Stimulated activated CD4-positive, alpha-beta T cell treated with anti-CD3 and anti-CD28 coated beads, Interleukin-1b, Interleukin-23, amount 100 ng/mL, for 48 hours (primary cell): ENCODE measurements around the gene MALAT1.
"Not testable (repeated sequence)": the region's sequence is repeated elsewhere in the genome, so short reads cannot be mapped to it uniquely, and the experiment has no call there.

Experiments used
- DNase-seq: peaks from one replicate; pipeline ENCODE4 v3.0.0-alpha.2; 2020

The MALAT1 gene

DNA sequence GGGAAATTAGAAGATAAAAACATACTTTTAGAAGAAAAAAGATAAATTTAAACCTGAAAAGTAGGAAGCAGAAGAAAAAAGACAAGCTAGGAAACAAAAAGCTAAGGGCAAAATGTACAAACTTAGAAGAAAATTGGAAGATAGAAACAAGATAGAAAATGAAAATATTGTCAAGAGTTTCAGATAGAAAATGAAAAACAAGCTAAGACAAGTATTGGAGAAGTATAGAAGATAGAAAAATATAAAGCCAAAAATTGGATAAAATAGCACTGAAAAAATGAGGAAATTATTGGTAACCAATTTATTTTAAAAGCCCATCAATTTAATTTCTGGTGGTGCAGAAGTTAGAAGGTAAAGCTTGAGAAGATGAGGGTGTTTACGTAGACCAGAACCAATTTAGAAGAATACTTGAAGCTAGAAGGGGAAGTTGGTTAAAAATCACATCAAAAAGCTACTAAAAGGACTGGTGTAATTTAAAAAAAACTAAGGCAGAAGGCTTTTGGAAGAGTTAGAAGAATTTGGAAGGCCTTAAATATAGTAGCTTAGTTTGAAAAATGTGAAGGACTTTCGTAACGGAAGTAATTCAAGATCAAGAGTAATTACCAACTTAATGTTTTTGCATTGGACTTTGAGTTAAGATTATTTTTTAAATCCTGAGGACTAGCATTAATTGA lies 1.0 kb downstream of the MALAT1 start:
- DNase-seq, result no peak

DNA sequence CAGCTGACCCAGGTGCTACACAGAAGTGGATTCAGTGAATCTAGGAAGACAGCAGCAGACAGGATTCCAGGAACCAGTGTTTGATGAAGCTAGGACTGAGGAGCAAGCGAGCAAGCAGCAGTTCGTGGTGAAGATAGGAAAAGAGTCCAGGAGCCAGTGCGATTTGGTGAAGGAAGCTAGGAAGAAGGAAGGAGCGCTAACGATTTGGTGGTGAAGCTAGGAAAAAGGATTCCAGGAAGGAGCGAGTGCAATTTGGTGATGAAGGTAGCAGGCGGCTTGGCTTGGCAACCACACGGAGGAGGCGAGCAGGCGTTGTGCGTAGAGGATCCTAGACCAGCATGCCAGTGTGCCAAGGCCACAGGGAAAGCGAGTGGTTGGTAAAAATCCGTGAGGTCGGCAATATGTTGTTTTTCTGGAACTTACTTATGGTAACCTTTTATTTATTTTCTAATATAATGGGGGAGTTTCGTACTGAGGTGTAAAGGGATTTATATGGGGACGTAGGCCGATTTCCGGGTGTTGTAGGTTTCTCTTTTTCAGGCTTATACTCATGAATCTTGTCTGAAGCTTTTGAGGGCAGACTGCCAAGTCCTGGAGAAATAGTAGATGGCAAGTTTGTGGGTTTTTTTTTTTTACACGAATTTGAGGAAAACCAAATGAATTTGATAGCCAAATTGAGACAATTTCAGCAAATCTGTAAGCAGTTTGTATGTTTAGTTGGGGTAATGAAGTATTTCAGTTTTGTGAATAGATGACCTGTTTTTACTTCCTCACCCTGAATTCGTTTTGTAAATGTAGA lies 1.7 kb downstream of the MALAT1 start:
- DNase-seq, result no peak

DNA sequence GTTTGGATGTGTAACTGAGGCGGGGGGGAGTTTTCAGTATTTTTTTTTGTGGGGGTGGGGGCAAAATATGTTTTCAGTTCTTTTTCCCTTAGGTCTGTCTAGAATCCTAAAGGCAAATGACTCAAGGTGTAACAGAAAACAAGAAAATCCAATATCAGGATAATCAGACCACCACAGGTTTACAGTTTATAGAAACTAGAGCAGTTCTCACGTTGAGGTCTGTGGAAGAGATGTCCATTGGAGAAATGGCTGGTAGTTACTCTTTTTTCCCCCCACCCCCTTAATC lies 2.3 kb downstream of the MALAT1 start:
- DNase-seq, result no peak

DNA sequence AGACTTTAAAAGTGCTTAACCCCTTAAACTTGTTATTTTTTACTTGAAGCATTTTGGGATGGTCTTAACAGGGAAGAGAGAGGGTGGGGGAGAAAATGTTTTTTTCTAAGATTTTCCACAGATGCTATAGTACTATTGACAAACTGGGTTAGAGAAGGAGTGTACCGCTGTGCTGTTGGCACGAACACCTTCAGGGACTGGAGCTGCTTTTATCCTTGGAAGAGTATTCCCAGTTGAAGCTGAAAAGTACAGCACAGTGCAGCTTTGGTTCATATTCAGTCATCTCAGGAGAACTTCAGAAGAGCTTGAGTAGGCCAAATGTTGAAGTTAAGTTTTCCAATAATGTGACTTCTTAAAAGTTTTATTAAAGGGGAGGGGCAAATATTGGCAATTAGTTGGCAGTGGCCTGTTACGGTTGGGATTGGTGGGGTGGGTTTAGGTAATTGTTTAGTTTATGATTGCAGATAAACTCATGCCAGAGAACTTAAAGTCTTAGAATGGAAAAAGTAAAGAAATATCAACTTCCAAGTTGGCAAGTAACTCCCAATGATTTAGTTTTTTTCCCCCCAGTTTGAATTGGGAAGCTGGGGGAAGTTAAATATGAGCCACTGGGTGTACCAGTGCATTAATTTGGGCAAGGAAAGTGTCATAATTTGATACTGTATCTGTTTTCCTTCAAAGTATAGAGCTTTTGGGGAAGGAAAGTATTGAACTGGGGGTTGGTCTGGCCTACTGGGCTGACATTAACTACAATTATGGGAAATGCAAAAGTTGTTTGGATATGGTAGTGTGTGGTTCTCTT lies 2.8 kb downstream of the MALAT1 start:
- DNase-seq, result no peak

DNA sequence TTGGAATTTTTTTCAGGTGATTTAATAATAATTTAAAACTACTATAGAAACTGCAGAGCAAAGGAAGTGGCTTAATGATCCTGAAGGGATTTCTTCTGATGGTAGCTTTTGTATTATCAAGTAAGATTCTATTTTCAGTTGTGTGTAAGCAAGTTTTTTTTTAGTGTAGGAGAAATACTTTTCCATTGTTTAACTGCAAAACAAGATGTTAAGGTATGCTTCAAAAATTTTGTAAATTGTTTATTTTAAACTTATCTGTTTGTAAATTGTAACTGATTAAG lies 3.4 kb downstream of the MALAT1 start:
- no peak for DNase-seq

DNA sequence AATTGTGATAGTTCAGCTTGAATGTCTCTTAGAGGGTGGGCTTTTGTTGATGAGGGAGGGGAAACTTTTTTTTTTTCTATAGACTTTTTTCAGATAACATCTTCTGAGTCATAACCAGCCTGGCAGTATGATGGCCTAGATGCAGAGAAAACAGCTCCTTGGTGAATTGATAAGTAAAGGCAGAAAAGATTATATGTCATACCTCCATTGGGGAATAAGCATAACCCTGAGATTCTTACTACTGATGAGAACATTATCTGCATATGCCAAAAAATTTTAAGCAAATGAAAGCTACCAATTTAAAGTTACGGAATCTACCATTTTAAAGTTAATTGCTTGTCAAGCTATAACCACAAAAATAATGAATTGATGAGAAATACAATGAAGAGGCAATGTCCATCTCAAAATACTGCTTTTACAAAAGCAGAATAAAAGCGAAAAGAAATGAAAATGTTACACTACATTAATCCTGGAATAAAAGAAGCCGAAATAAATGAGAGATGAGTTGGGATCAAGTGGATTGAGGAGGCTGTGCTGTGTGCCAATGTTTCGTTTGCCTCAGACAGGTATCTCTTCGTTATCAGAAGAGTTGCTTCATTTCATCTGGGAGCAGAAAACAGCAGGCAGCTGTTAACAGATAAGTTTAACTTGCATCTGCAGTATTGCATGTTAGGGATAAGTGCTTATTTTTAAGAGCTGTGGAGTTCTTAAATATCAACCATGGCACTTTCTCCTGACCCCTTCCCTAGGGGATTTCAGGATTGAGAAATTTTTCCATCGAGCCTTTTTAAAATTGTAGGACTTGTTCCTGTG lies 3.9 kb downstream of the MALAT1 start:
- DNase-seq, result no peak

DNA sequence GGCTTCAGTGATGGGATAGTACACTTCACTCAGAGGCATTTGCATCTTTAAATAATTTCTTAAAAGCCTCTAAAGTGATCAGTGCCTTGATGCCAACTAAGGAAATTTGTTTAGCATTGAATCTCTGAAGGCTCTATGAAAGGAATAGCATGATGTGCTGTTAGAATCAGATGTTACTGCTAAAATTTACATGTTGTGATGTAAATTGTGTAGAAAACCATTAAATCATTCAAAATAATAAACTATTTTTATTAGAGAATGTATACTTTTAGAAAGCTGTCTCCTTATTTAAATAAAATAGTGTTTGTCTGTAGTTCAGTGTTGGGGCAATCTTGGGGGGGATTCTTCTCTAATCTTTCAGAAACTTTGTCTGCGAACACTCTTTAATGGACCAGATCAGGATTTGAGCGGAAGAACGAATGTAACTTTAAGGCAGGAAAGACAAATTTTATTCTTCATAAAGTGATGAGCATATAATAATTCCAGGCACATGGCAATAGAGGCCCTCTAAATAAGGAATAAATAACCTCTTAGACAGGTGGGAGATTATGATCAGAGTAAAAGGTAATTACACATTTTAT lies 4.6 kb downstream of the MALAT1 start:
- DNase-seq, result no peak

DNA sequence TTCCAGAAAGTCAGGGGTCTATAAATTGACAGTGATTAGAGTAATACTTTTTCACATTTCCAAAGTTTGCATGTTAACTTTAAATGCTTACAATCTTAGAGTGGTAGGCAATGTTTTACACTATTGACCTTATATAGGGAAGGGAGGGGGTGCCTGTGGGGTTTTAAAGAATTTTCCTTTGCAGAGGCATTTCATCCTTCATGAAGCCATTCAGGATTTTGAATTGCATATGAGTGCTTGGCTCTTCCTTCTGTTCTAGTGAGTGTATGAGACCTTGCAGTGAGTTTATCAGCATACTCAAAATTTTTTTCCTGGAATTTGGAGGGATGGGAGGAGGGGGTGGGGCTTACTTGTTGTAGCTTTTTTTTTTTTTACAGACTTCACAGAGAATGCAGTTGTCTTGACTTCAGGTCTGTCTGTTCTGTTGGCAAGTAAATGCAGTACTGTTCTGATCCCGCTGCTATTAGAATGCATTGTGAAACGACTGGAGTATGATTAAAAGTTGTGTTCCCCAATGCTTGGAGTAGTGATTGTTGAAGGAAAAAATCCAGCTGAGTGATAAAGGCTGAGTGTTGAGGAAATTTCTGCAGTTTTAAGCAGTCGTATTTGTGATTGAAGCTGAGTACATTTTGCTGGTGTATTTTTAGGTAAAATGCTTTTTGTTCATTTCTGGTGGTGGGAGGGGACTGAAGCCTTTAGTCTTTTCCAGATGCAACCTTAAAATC lies 5.3 kb downstream of the MALAT1 start:
- DNase-seq, result no peak

DNA sequence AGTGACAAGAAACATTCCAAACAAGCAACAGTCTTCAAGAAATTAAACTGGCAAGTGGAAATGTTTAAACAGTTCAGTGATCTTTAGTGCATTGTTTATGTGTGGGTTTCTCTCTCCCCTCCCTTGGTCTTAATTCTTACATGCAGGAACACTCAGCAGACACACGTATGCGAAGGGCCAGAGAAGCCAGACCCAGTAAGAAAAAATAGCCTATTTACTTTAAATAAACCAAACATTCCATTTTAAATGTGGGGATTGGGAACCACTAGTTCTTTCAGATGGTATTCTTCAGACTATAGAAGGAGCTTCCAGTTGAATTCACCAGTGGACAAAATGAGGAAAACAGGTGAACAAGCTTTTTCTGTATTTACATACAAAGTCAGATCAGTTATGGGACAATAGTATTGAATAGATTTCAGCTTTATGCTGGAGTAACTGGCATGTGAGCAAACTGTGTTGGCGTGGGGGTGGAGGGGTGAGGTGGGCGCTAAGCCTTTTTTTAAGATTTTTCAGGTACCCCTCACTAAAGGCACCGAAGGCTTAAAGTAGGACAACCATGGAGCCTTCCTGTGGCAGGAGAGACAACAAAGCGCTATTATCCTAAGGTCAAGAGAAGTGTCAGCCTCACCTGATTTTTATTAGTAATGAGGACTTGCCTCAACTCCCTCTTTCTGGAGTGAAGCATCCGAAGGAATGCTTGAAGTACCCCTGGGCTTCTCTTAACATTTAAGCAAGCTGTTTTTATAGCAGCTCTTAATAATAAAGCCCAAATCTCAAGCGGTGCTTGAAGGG lies 6.0 kb downstream of the MALAT1 start:
- no peak for DNase-seq

DNA sequence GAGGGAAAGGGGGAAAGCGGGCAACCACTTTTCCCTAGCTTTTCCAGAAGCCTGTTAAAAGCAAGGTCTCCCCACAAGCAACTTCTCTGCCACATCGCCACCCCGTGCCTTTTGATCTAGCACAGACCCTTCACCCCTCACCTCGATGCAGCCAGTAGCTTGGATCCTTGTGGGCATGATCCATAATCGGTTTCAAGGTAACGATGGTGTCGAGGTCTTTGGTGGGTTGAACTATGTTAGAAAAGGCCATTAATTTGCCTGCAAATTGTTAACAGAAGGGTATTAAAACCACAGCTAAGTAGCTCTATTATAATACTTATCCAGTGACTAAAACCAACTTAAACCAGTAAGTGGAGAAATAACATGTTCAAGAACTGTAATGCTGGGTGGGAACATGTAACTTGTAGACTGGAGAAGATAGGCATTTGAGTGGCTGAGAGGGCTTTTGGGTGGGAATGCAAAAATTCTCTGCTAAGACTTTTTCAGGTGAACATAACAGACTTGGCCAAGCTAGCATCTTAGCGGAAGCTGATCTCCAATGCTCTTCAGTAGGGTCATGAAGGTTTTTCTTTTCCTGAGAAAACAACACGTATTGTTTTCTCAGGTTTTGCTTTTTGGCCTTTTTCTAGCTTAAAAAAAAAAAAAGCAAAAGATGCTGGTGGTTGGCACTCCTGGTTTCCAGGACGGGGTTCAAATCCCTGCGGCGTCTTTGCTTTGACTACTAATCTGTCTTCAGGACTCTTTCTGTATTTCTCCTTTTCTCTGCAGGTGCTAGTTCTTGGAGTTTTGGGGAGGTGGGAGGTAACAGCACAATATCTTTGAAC lies 6.8 kb downstream of the MALAT1 start:
- DNase-seq, result no peak

DNA sequence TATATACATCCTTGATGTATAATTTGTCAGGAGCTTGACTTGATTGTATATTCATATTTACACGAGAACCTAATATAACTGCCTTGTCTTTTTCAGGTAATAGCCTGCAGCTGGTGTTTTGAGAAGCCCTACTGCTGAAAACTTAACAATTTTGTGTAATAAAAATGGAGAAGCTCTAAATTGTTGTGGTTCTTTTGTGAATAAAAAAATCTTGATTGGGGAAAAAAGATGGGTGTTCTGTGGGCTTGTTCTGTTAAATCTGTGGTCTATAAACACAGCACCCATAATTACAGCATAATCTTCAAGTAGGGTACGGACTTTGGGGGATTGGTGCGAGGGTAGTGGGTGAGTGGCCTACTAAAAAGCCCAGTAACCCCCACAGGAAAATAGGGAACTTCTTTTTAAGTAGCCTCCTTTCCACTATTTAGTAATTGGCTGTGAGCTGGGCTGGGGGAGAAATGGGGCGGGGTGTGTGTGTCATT lies 7.5 kb downstream of the MALAT1 start:
- DNase-seq, result no peak

DNA sequence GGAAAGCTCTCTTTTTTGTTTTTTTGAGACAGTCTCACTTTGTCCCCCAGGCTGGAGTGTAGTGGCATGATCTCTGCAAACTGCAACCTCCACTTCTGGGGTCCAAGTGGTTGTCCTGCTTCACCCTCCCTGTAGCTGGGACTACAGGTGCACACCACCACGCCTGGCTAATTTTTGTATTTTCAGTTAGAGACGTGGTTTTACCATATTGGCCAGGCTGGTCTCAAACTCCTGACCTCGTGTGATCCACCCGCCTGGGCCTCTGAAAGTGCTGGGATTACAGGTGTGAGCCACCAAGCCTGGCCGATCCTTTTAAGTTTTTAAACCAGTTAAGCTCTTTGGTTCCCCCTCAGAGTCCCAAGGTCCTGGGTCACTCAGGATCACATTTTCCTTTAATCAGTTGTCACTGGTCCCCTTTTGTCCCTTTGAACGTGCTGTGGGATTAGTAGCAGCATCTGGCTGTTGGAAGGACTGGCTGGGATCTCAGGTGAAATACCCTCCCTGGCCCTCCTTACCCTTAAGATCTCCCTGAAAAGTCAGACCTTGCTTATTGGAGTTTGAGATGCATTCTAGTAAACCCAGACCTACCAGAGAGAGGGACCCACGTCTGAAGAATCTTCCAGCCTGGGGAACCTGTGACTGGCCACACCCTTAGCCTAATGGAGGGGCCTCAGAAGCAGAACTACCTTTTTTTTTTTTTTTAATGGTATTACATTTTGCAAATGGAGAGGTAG lies 8.1 kb downstream of the MALAT1 start:
- DNase-seq, result peak; percentile 68

DNA sequence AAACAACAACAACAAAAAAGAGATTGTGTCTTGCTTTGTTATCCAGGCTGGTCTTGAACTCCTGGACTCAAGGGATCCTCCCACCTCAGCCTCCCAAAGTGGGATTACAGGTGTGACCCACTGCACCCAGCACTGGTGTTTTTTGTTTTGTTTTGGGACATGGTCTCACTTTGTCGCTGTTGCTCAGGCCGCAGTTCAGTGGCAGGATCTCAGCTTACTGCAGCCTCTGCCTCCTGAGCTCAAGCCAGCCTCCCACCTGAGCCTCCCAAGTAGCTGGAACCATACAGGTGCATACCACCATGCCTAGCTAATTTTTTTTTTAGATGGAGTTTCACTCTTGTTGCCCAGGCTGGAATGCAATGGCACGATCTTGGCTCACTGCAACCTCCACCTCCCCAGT lies 13.5 kb downstream of the MALAT1 start:
- not testable (repeated sequence) for DNase-seq

DNA sequence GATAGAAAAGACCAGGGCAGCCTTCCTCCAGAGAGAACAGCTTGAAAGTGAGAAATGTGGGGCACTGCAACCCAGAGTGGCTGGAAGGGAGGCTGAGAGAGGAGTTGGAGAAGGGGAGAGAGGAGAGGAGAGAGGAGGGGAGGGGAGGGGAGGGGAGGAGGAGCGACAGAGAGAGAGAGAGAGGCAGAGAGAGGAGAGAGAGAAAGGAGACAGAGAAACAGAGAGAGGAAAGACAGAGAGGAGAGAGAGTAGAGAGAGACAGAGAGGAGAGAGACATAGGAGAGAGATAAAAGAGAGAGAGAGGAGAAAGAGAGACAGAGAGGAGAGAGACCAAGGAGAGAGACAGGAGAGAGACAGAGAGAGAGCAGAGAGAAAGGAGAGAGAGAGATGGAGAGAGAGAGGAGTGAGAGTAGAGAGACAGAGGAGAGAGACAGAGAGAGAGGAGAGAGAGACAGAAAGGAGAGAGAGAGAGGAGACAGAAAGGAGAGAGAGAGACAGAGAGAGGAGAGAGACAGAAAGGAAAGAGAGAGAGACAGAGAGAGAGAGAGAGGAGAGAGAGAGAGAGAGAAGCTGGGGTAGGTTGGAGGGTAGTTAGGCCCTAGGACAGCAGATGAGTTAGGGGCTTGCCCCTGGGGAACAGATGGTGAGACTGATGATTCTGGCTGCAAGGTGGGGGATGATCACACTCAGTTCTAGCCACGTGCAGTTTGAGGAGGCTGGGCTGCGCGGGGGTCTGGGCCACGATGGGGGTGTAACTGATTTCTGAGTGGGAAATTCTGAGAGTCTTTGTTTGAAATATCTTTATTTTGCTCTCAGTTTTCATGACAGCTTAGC lies 17.5 kb downstream of the MALAT1 start:
- no peak for DNase-seq

DNA sequence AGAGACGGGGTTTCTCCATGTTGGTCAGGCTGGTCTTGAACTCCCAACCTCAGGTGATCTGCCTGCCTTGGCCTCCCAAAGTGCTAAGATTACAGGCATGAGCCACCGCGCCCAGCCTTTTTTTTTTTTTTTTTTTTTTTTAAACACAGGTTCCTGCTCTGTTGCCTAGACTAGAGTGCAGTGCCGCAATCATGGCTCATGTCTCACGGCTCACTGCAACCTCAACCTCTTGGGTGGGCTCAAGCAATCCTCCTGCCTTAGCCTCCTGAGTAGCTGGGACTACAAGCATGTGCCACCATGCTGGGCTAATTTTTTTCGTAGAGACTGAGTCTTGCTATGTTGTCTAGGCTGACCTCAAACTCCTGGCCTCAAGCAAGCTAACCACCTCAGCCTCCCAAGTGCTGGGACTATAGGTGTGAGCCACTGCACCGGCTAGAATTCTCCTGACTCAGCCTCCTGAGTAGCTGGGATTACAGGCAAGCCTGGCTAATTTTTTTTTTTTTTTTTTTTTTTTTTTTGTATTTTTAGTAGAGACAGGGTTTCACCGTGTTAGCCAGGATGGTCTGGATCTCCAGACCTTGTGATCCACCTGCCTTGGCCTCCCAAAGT lies 20.2 kb downstream of the MALAT1 start:
- not testable (repeated sequence) for DNase-seq

DNA sequence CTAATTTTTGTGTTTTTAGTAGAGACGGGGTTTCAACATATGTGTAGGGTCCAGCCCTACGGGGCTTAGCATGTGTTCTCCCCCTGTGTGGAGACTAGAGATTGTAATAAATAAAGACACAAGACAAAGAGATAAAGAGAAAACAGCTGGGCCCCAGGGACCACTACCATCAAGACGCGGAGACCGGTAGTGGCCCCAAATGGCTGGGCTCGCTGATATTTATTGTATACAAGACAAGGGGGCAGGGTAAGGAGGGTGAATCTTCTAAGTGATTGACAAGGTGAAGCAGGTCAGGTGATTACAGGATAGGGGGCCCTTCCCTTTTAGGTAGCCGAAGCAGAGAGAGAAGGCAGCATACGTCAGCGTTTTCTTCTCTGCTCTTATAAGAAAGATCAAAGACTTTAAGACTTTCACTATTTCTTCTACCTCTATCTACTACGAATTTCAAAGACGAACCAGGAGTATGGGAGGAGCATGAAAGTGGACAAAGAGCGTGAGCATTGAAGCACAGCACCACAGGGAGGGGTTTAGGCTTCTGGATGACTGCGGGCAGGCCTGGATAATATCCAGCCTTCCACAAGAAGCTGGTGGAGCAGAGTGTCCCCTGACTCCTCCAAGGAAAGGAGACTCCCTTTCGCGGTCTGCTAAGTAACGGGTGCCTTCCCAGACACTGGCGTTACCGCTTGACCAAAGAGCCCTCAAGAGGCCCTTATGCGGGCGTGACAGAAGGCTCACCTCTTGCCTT lies 23.1 kb downstream of the MALAT1 start:
- not testable (repeated sequence) for DNase-seq
